Measurements from ENCODE around the gene SFT2D2.
"Not testable (repeated sequence)": the region's sequence is repeated elsewhere in the genome, so short reads cannot be mapped to it uniquely, and the experiment has no call there.

Gene SFT2D2

DNA sequence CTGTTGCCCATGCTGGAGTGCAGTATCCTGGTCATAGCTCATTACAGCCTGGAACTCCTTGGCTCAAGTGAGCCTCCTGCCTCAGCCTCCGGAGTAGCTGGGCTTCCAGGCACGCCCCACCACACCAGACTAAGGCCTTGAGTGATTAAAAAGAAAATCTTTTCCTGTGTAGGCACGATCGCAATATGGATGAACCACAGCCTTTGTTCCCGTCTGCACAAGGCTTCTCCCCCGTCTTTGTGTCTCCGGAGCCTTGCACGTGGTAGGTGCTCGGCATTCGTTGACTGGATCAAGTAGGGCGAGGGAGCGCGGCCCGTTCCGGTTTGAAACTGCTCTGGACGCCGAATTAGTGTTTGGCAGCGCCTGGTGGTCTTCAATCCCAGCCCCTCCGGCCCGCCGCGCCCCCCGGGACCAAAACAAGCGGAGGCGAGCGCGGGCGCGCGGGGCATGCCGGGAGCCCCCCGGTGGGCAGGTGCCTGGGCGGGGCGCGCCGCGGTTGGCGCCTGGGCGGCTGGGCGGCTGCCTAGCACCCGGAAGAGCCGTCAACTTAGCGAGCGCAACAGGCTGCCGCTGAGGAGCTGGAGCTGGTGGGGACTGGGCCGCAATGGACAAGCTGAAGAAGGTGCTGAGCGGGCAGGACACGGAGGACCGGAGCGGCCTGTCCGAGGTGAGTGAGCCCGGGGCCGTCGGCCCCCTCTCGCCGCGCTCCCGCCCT, at the start of gene SFT2D2:
SFT2D2 (plus strand) TSS at position 529 of the 715 bp plus-strand sequence; CDS start at position 605, 76 bp downstream.
- DNase-seq (ENCODE audit: insufficient read length, low spot score) (peak; percentile 89), FAIRE-seq (no peak)

DNA sequence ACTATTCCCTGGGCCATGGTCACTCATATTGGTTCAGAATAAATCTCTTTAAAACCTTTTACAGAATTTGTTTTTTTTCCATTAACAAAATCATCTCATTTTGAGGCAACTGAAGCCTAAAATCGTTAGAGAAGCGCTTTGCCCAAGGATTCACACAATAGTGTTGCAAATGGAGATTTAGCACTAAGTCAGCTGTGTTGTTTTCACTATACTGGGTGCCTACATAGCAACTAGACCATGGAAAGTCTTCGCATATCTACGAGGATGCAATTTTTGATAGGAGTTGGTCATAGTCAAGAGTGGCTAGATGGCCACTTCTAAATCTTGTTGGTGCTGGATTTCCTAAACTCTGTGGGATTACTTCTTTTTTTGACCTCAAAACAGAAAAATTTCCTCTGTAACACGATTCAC, 47.6 kb upstream of the SFT2D2 start:
- FAIRE-seq (no peak), DNase-seq (ENCODE audit: insufficient read length, low spot score) (no peak)

DNA sequence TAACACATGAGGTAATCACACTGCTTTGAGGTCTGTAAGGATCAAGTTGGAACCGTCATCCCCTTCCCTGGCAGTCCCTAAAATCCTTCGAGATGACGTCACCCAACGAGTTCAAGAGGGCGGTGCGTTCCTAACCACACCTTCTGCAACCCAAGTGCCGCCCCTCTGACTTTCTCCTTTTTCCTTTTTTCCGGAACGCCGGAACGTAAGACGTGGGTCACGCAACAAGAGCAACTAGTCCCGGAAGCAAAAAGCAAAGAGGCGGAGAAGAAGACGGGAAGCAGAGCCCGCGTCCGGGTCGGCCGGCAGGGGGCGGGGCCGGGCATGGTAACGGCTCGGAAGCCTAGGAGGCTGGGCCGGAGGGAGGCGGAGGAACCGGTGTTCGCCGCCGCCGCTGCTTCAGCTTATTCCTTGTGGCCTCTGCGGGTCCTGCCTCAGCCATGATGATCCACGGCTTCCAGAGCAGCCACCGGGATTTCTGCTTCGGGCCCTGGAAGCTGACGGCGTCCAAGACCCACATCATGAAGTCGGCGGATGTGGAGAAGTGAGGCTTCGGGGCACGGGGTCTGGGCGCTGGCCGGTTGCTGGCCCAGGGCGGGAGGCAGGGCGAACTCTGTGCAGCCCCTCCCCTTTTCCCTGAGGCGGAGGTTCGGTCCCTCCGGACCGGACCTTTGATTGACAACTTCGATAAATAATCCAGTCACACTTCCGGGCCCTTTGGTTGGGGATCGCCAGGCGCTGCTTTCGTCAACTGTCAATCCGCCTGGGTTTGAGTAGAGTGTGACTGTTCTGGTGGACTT, 47.0 kb upstream of the SFT2D2 start, which contains the start of gene TIPRL:
TIPRL (plus strand) TSS at position 325 of the 800 bp plus-strand sequence; CDS start at position 441, 116 bp downstream.
- DNase-seq (ENCODE audit: insufficient read length, low spot score) (peak; percentile 90), FAIRE-seq (peak; percentile 96)

DNA sequence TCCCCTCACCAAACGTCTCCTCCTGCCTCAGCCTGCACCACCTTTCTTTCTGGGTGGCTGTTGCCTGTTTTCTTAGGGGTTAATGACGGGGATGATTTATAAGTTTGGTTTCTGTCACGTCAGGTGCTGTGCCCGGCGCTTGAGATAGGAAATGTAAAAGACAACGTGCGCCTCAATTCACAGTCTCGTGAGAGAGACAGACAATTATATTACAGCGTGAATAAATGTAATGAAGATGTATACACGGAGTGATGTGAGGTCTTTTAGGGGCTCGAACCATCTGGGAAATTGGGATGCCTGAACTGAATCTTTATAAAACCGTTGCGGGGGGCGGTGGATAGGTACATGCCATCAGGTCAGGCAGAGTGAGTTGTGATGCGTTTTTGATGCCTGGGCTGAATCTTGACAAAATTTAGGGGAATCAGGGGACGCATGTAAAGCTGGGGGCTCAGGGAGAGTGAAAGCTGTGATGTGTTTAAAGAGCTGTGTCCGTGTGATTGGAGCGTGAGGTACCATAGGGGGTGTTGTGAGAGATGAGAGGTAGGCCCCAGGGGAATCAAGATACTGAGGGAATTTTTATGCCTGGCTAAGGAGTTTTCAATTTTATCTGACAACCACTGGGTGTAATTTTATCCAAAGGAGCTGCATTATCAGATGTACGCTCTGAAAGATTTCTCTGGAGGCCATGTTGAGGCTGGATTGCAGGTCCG, 46.2 kb upstream of the SFT2D2 start:
- FAIRE-seq, result peak; percentile 16

DNA sequence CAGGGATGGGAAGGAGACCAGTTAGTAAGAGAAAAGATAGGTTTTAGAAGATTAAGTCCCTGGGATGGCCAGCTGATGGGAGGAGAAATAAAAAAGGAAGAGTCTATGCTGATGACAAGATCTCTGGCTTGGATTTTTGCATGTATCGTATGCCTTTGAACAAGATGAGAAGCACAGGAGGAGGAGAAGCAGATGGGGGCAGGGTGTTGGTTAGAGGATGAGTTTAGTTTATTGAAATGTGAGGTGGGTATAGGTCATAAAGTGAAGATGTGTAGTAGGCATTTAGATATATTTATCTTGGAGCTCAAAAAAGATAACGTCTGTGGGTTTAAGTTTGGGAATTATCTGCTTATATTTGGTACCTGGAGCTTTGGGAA, 45.7 kb upstream of the SFT2D2 start:
- FAIRE-seq (no peak), DNase-seq (ENCODE audit: insufficient read length, low spot score) (no peak)

More for the DNA sequence above, 46.2 kb upstream of the SFT2D2 start:
- DNase-seq (ENCODE audit: insufficient read length, low spot score), result no peak

DNA sequence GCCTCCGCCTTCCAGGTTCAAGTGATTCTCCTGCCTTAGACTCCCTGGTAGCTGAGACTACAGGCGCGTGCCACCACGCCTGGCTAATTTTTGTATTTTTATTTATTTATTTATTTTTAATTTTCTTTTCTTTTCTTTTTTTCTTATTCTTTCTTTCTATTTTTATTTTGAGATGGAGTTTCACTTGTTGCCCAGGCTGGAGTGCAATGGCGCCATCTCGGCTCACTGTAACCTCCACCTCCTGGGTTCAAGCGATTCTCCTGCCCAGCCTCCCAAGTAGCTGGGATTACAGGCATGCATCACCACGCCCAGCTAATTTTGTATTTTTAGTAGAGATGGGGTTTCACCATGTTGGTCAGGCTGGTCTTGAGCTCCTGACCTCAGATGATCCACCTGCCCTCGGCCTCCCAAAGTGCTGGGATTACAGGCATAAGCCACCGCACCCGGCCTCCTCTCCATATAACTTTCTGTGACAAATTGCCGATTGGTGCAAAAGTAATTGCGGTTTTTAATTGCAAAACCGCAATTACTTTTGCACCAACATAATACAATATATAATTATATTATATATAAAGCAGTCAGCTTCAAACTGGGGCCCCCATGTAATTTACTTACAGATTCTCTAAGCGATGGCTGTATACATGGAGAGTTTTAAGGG, 44.6 kb upstream of the SFT2D2 start:
- not testable (repeated sequence) for FAIRE-seq; DNase-seq (ENCODE audit: insufficient read length, low spot score)

DNA sequence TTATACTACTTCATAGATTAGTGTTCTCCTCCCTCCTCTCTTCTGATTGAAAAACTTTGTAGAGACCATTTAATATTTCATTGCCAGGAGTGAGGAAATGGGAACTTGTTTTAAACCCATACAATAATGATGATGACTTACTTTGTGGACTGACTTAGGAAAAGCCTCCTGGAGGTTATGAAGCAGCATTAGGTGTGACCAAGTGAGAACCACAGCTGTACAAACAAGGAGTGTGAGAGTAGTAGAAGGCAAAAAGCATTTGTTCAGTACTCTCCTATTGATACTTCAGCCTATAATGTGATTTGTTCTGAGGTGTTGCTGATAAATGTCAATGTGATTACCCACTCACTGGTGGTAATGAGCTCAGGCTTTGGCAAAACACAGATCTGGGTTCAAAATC, 38.6 kb upstream of the SFT2D2 start:
- FAIRE-seq, result no peak
- no peak for DNase-seq (ENCODE audit: insufficient read length, low spot score)

DNA sequence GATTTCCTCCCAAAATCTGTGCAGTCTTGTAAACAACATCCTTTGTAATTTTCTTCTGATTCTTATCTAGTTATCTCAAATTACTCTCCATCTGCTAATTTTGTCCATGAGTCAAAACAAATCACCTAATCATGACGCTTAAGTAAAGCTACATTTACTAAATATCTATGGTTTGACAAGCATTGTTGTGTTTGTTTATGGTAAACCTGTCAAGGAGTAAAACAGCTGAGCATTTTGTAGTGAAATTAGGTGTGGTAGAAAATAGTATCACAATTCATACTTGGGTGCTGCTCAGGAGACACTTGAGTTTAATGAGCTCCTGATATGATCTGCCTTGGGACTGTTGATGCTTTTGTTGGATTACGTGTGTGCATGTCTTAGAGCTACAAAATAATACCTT, 35.4 kb upstream of the SFT2D2 start:
- no peak for FAIRE-seq
- no peak for DNase-seq (ENCODE audit: insufficient read length, low spot score)

DNA sequence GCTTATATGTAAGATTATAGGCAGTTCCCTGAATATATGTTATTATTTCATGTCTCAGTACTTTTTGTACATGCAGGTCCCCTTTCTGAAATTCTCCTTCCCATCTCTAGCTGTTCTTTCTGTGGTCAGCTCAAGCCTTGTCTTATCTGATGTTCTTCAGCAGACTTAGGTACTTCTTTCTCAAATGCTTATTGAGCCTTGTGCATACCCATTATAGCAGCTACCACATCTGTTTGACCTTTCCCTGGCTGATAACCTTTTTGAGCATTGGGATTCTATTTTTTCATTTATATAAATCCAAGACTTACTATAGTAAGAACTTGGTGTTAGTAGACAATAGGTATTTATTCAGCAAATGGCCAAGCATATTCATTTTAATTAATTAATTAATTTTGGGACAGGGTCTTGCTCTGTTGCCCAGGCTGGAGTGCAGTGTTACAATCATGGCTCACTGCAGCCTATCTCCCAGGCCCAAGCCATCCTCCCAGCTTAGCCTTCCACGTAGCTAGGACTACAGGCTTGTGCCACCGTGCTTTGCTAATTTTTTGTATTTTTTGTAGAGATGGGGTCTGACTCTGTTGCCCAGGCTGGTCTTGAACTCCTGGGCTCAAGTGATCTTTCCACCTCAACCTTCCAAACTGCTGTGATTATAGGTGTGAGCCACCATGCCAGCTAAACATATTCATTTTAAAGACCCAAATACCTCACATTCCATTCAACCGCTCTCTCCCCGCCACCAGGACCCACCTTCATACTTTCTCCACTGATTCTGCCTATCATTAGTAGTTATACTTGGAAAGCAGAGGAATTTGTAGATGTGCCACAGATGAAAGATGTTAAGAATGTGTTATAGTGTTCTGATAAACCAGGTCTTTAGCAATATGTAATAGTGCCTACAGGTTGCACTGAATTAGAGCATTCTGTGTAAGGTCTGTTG, 30.3 kb upstream of the SFT2D2 start:
- no peak for FAIRE-seq
- no peak for DNase-seq (ENCODE audit: insufficient read length, low spot score)

DNA sequence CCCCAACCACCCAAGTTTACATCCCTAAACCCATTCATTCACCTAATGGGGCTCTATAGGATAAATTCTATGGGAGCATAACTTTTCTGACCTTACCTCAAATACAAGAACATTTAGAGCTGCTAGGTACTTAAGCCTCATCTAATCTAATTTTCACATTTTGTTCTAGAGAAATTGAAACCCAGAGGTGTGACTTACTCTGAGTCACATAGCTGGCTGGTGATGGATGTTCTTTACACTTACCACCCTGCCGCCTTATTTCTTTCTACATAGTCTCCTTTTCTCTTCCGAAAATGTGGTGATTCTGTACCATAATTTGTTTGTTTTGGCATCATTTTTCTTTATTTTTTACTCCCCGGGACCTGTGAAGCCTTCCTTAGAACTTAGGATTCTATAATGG, 26.7 kb upstream of the SFT2D2 start:
- DNase-seq (ENCODE audit: insufficient read length, low spot score), result no peak
- FAIRE-seq, result no peak

DNA sequence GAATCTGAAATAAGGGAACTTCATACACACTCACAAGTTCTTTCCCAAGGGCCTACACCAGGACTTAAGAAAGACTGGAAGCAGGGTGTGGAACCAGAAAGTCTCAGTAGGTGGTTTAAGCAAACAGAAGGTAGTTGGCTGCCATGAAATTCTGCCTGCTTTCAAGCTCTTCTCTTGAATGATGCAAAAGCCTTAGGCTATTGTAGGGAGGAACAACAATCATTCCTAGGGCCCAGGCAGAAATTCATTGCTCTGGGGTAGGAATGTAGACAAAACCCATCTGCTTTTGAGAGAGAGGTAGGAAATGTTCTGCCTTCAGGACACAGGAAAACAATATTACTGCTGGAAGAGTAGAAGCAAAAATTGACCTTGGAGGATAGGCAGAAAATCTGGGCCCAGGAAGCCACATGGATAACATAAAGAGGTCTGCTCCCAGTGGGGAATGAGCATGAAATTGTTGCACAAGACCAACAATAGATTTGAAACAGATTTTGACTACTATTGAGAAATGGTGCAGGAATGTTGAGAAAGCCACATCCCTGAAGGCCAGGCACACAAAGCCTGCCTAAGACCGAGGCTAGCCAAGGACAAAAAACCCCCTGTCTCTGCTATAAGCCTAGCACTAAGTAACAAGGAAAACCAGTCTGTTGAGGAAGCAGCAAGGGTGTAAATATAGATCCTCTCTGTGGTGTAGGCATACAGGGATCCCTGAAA, 22.7 kb upstream of the SFT2D2 start:
- FAIRE-seq (no peak), DNase-seq (ENCODE audit: insufficient read length, low spot score) (no peak)

DNA sequence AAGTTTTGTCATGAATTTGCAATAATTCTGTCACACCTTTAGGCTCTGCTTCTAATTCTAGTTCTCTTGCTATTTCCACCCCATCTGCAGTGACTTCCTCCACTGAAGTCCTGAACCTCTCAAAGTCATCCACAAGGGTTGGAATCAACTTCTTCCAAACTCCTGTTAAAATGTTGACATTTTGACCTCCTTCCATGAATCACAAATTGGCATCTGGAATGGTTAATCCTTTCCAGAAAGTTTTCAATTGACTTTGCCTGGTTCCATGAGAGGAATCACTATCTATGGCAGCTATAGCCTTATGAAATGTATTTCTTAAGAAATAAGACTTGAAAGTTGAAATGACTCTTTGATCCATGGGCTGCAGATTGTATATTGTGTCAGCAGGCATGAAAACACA, 19.7 kb upstream of the SFT2D2 start:
- DNase-seq (ENCODE audit: insufficient read length, low spot score), result no peak
- no peak for FAIRE-seq

DNA sequence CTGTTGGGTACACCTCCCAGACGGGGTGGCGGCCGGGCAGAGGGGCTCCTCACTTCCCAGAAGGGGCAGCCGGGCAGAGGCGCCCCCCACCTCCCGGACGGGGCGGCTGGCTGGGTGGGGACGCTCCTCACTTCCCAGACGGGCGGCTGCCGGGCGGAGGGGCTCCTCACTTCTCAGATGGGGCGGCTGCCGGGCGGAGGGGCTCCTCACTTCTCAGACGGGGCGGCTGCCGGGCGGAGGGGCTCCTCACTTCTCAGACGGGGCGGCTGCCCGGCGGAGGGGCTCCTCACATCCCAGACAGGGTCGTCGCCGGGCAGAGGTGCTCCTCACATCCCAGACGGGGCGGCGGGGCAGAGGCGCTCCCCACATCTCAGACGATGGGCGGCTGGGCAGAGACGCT, 18.1 kb upstream of the SFT2D2 start:
- not testable (repeated sequence) for FAIRE-seq

DNA sequence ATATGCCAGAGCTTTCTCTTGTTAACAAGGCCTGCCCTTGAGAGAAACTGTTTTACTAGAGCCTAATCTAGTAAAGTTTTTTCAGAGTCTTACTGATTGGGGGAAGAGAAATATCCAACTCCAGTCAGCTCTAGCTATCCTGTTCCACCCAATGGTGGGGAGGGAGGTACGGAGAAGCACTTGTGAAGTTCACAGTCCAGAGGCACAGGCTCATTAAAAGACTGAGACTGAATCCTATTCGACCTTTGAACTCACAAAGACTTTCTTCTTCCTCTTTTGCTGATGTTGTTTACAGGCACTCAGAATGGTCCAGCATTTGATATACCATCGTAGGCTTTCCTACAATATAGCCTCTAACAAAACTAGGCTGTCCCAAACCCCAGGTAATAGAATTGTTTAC, 15.5 kb upstream of the SFT2D2 start:
- FAIRE-seq (no peak), DNase-seq (ENCODE audit: insufficient read length, low spot score) (no peak)

More for the DNA sequence above, 18.1 kb upstream of the SFT2D2 start:
- not testable (repeated sequence) for DNase-seq (ENCODE audit: insufficient read length, low spot score)

DNA sequence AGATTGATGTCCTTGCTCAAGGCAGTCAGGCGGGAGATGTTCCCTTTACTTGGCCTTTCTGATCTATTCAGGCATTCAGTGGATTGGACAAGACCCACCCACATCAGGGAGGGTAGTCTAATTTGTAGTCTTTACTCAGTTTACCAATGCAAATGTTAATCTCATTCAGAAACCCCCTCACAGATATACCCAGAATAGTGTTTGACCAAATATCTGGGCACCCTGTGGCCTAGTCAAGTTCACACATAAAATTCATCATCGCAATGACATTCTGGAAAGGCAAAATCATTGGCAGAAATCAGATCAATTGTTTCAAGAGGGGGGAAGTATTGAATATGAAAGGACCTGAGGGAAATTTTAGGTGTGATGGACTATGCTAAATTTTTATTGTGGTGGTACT, 12.5 kb upstream of the SFT2D2 start:
- FAIRE-seq (peak; percentile 23), DNase-seq (ENCODE audit: insufficient read length, low spot score) (no peak)

DNA sequence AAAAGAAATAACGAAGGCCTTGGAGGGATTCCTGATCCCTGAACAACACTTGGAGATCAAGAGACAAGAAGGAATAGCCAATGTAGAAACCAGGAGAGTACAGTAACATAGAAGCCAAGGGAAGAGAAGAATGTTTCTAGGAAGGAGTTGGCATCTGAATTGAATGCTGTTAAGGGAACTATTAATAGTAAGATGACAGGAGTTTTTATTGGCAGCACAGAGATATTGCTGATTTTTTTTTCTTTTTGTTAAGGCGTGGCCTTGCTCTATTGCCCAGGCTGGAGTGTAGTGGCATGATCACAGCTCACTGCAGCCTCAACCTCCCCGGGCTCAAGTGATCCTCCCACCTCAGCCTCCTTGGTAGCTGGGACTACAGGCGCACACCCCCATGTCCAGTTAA, 9.6 kb upstream of the SFT2D2 start:
- FAIRE-seq, result no peak
- DNase-seq (ENCODE audit: insufficient read length, low spot score), result no peak

DNA sequence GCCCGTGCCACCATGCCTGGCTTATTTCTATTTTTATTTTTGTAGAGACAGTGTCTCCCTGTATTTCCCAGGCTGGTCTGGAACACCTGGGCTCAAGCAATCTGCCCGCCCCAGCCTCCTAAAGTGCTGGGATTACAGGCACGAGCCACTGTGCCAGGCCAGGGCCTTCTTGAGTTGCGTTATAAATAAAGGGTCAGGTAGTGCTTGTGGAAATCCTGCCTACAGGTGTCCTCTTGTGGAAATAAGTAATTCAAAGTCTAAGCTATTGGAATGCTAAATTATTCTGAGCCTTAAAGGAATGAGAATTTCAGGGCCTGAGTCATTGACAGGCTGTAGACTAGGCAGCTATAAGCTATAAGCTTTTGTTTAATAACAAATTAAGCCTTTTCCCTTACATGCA, 8.1 kb upstream of the SFT2D2 start:
- FAIRE-seq (no peak), DNase-seq (ENCODE audit: insufficient read length, low spot score) (no peak)

DNA sequence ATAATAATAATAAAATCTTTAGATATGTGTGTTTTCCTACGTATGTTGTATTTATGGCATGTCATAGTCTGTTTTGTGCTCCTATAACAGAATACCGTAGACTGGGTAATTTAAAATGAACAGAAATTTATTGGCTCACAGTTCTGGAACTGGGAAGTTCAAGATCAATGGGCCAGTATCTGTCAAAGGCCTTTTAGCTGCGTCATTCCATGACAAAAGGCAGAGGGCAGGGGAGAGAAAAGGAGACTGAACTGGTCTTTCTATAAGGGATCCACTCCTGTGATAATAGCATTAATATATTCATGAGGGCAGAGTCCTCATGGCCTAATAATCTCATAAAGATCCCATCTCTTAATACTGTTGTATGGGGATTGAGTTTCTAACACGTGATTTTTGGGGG, 7.1 kb upstream of the SFT2D2 start:
- DNase-seq (ENCODE audit: insufficient read length, low spot score), result no peak
- FAIRE-seq, result no peak

DNA sequence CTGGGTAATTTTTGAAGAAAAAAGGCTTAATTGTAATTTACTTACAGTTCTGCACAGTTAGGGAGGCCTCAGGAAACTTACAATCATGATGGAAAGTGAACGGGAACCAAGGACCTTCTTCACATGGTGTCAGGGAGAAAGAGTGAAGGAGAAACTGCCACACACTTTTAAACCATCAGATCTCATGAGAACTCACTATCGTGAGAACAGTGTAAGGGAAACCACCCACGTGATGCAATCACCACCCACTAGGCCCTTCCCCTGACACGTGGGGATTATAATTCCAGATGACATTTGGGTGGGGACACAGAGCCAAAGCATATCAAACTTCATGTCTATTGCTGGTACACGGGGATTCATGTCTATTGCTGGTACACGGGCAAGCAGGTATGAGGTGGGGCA, 5.3 kb upstream of the SFT2D2 start:
- FAIRE-seq (no peak), DNase-seq (ENCODE audit: insufficient read length, low spot score) (no peak)

All from HTR-8/SVneo (cell line).